Hematopoietic multipotent progenitor cell treated with erythropoietin and hydrocortisone succinate and interleukin-3 and kit ligand, for 4 days (in vitro differentiated cells): ENCODE data around the gene THSD4.

Experiments used
- DNase-seq: peaks from one replicate; pipeline ENCODE4 v3.0.0-alpha.2; 2015

Gene THSD4

GRCh38 chr15:71679793-71680353, 564.6 kb downstream of the THSD4 start:
- no peak for DNase-seq

- no peak for DNase-seq
Measured at GRCh38 chr15:71682001-71682400, 566.7 kb downstream of the THSD4 start.

GRCh38 chr15:71683411-71684274, 568.4 kb downstream of the THSD4 start:
- DNase-seq = no peak

GRCh38 chr15:71685420-71685993, 570.2 kb downstream of the THSD4 start:
- no peak for DNase-seq

- DNase-seq = no peak
Measured at GRCh38 chr15:71686221-71687050, 571.2 kb downstream of the THSD4 start.

GRCh38 chr15:71687902-71688508, 572.7 kb downstream of the THSD4 start:
- no peak for DNase-seq

GRCh38 chr15:71688509-71689094, 573.3 kb downstream of the THSD4 start:
- no peak for DNase-seq

GRCh38 chr15:71691081-71691457, 575.8 kb downstream of the THSD4 start:
- DNase-seq = no peak

GRCh38 chr15:71691458-71692417, 576.5 kb downstream of the THSD4 start:
- no peak for DNase-seq

GRCh38 chr15:71697236-71697635, 582.0 kb downstream of the THSD4 start:
- DNase-seq = no peak

GRCh38 chr15:71698030-71698429, 582.8 kb downstream of the THSD4 start:
- no peak for DNase-seq

- DNase-seq = no peak
Measured at GRCh38 chr15:71698742-71699141, 583.5 kb downstream of the THSD4 start.

- no peak for DNase-seq
Measured at GRCh38 chr15:71699977-71700376, 584.7 kb downstream of the THSD4 start.

GRCh38 chr15:71701808-71702207, 586.5 kb downstream of the THSD4 start:
- no peak for DNase-seq

- DNase-seq = no peak
Measured at GRCh38 chr15:71702496-71702895, 587.2 kb downstream of the THSD4 start.

- DNase-seq = no peak
Measured at GRCh38 chr15:71705151-71705550, 589.9 kb downstream of the THSD4 start.

GRCh38 chr15:71706461-71707229, 591.4 kb downstream of the THSD4 start:
- DNase-seq = no peak

- no peak for DNase-seq
Measured at GRCh38 chr15:71707230-71708050, 592.2 kb downstream of the THSD4 start.

GRCh38 chr15:71708051-71708429, 592.8 kb downstream of the THSD4 start:
- no peak for DNase-seq

- DNase-seq = no peak
Measured at GRCh38 chr15:71708741-71709140, 593.5 kb downstream of the THSD4 start.
